ENCODE measurements around the gene UBL4A. TPM values are rescaled to one million over a fixed set of nuclear protein-coding genes. Genes with fewer than 3 reads are reported as not detected.

UBL4A gene
- total RNA-seq, 1 donor = 32.0 TPM

DNA sequence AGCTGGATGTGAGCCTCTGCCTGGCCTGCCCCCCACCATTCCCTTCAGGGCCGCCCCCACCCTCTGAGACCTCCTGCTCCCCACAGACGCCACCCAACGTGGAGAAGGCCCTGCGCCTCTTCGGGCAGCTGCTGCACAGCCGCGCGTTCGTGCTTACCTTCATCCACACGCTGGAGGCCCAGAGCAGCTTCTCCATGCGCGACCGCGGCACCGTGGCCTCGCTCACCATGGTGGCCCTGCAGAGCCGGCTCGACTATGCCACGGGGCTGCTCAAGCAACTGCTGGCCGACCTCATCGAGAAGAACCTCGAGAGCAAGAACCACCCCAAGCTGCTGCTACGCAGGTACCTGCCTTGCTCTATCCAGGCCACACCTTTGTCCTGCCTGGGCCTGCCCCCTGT is 18.2 kb downstream of the UBL4A start:
- no peak for DNase-seq (ENCODE audit: low read depth)
- H3K4me3 ChIP-seq (ENCODE audit: low read depth, low read length) = no peak overlapping the region
- TF ChIP-seq, protein P1, sequence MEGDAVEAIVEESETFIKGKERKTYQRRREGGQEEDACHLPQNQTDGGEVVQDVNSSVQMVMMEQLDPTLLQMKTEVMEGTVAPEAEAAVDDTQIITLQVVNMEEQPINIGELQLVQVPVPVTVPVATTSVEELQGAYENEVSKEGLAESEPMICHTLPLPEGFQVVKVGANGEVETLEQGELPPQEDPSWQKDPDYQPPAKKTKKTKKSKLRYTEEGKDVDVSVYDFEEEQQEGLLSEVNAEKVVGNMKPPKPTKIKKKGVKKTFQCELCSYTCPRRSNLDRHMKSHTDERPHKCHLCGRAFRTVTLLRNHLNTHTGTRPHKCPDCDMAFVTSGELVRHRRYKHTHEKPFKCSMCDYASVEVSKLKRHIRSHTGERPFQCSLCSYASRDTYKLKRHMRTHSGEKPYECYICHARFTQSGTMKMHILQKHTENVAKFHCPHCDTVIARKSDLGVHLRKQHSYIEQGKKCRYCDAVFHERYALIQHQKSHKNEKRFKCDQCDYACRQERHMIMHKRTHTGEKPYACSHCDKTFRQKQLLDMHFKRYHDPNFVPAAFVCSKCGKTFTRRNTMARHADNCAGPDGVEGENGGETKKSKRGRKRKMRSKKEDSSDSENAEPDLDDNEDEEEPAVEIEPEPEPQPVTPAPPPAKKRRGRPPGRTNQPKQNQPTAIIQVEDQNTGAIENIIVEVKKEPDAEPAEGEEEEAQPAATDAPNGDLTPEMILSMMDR (IDR thresholded peaks at IDR 0.05; ENCODE audit: insufficient read depth, low read depth, low read length) = no peak

DNA sequence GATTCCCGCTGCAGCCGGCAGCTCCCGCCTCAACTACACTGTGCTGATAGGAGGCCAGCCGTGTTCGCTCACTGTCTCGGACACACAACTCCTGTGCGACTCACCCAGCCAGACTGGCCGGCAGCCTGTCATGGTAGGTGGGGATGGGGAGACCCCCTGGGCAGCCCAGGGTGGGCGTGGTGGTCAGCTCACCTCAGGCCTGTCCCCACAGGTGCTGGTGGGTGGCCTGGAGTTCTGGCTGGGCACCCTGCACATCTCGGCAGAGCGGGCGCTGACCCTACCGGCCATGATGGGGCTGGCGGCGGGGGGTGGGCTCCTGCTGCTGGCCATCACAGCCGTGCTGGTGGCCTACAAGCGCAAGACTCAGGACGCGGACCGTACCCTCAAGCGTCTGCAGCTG is 18.9 kb downstream of the UBL4A start:
- DNase-seq (ENCODE audit: low read depth) = no peak
- H3K4me3 ChIP-seq (ENCODE audit: low read depth, low read length) = no peak overlapping the region
- TF ChIP-seq, protein P1 (IDR thresholded peaks at IDR 0.05; ENCODE audit: insufficient read depth, low read depth, low read length) = no peak

DNA sequence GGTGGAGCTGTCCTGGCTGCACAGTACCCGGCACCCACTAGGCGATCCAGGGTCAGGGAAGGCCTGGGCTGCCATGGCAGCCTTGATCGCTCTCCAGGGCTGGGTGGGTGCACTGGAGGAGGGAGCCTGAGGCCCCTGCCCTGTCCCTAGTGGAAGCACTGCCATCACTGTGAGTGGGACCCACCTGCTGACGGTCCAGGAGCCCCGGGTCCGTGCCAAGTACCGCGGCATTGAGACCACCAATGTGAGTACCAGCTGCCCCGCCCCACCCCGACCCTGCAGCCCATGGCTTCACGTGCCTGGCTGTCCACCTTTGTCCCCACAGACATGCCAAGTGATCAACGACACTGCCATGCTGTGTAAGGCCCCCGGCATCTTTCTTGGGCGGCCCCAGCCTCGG is 19.5 kb downstream of the UBL4A start:
- no peak overlapping the region for H3K4me3 ChIP-seq (ENCODE audit: low read depth, low read length)
- TF ChIP-seq, protein P1 (IDR thresholded peaks at IDR 0.05; ENCODE audit: insufficient read depth, low read depth, low read length) = no peak
- DNase-seq (ENCODE audit: low read depth) = no peak

GRCh38 chrX:154466036-154466435 is 20.4 kb downstream of the UBL4A start:
- no peak overlapping the region for H3K4me3 ChIP-seq (ENCODE audit: low read depth, low read length)
- TF ChIP-seq, protein P1 (IDR thresholded peaks at IDR 0.05; ENCODE audit: insufficient read depth, low read depth, low read length) = no peak
- DNase-seq (ENCODE audit: low read depth) = no peak

DNA sequence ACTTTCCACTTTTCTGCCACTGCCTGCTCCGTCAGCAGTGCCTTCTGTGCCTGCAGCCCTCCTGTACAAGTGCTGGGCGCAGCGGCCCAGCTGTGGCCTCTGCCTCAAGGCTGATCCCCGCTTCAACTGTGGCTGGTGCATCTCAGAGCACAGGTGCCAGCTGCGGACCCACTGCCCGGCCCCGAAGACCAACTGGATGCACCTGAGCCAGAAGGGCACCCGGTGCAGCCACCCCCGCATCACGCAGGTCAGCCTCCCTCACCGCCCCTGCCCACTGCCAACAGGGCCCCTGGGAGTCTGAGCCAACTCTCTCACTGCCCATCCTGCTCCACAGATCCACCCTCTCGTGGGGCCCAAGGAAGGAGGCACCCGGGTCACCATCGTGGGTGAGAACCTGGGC is 20.8 kb downstream of the UBL4A start:
- no peak overlapping the region for H3K4me3 ChIP-seq (ENCODE audit: low read depth, low read length)
- TF ChIP-seq, protein P1 (IDR thresholded peaks at IDR 0.05; ENCODE audit: insufficient read depth, low read depth, low read length) = no peak
- DNase-seq (ENCODE audit: low read depth) = no peak

DNA sequence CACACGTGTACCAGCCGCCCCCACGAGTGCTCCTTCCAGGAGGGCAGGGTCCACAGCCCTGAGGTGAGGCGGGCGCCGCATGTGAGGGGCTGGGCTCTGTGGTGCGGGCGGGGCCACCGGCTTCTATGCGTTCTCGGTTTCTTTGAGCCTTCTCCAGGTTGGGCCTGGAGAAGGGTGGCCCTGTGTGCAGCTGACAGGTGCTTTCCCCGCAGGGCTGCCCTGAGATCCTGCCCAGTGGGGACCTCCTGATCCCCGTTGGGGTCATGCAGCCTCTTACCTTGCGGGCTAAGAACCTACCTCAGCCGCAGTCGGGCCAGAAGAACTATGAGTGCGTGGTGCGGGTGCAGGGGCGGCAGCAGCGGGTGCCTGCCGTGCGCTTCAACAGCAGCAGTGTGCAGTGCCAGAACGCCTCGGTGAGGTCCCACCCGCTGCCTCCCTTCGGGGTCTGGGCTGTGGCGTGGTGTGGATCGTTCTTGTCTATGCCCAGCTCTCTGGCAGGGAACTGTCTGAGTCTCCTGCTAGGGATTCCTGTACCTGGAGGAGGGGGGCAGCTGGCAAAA is 21.5 kb downstream of the UBL4A start:
- TF ChIP-seq, protein P1 (IDR thresholded peaks at IDR 0.05; ENCODE audit: insufficient read depth, low read depth, low read length) = no peak
- no peak overlapping the region for H3K4me3 ChIP-seq (ENCODE audit: low read depth, low read length)
- DNase-seq (ENCODE audit: low read depth) = no peak

- no peak overlapping the region for H3K4me3 ChIP-seq (ENCODE audit: low read depth, low read length)
- TF ChIP-seq, protein P1 (IDR thresholded peaks at IDR 0.05; ENCODE audit: insufficient read depth, low read depth, low read length) = no peak
- no peak for DNase-seq (ENCODE audit: low read depth)
These were observed 22.7 kb downstream of the UBL4A start for GRCh38 chrX:154463611-154464220.
